Measurements from ENCODE around the gene STARD10. TPM values are rescaled to one million over a fixed set of nuclear protein-coding genes. Genes with fewer than 3 reads are reported as not detected.
A peak's percentile ranks its signal among the peaks of the same experiment; 100 is the strongest.
"Not testable (repeated sequence)": the region's sequence is repeated elsewhere in the genome, so short reads cannot be mapped to it uniquely, and the experiment has no call there.

STARD10 gene
- total RNA-seq, 2 donors from 2014 or later = 32.2 to 33.3 TPM

GRCh38 chr11:72792437-72793021, 1.3 kb downstream of the STARD10 start:
- Mint-ChIP-seq H3K27me3 (ENCODE audit: insufficient read depth) (no peaks in the 10 kb centered on the region), H3K4me1 (peaks cover 9% of the 10 kb centered on the region), H3K4me3 (no peak overlapping the region), H3K27ac (peak overlapping the region; percentile 49), H3K36me3 (ENCODE audit: low read depth) (no peaks in the 10 kb centered on the region), H3K9me3 (no peaks in the 10 kb centered on the region)
- Histone ChIP-seq H3K4me1 (ENCODE audit: control insufficient read depth, insufficient read depth, low read length) (no peaks in the 10 kb centered on the region), H3K36me3 (ENCODE audit: control insufficient read depth, insufficient read depth, low read length) (no peaks in the 10 kb centered on the region), H3K27me3 (ENCODE audit: control insufficient read depth, insufficient read depth, low read length, poor library complexity, severe bottlenecking) (no peaks in the 10 kb centered on the region), H3K9me3 (ENCODE audit: control insufficient read depth, low read length) (no peaks in the 10 kb centered on the region), H3K4me3 (ENCODE audit: low read length) (no peak overlapping the region), H3K9ac (ENCODE audit: extremely low read depth, low read length, poor library complexity, severe bottlenecking) (no peak overlapping the region), H3K27ac (ENCODE audit: low read depth, low read length) (no peak overlapping the region)
- DNase-seq = no peak
- no peak for TF ChIP-seq CTCF (conservative IDR thresholded peaks at IDR 0.05)
- WGBS, 2 experiments (ENCODE audit: insufficient coverage in 1 of 2, insufficient read length in 1 of 2) = 94 to 100% methylated on average over 2 to 3 of the region's 3 CpGs

DNA sequence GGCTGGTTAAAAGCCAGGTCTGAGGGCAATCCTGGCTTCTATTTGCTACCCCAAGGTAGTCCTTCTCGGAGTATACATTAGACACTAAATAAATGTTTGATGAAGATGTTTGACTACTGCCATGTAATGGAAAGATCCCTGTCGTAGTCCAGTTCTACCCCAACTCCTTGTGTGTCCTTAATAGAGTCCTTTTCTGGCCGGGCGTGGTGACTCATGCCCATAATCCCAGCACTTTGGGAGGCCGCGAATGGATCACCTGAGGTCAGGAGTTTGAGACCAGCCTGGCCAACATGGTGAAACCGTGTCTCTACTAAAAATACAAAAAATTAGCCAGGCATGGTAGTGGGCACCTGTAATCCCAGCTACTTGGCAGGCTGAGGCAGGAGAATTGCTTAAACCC, 2.6 kb downstream of the STARD10 start:
- not testable (repeated sequence) for H3K9me3 ChIP-seq (ENCODE audit: control insufficient read depth, low read length); H3K36me3 Mint-ChIP-seq (ENCODE audit: low read depth); H3K27me3 Mint-ChIP-seq (ENCODE audit: insufficient read depth); H3K9ac ChIP-seq (ENCODE audit: extremely low read depth, low read length, poor library complexity, severe bottlenecking); H3K9me3 Mint-ChIP-seq; H3K27me3 ChIP-seq (ENCODE audit: control insufficient read depth, insufficient read depth, low read length, poor library complexity, severe bottlenecking); H3K36me3 ChIP-seq (ENCODE audit: control insufficient read depth, insufficient read depth, low read length); H3K4me3 Mint-ChIP-seq; DNase-seq; H3K27ac ChIP-seq (ENCODE audit: low read depth, low read length); H3K27ac Mint-ChIP-seq; H3K4me1 ChIP-seq (ENCODE audit: control insufficient read depth, insufficient read depth, low read length); H3K4me3 ChIP-seq (ENCODE audit: low read length)
- H3K4me1 Mint-ChIP-seq = peaks cover 22% of the 10 kb centered on the region
- 89 to 93% methylated on average over 5 to 7 of the region's 7 CpGs for WGBS, 2 experiments (ENCODE audit: insufficient coverage in 1 of 2, insufficient read length in 1 of 2)

GRCh38 chr11:72789493-72790131, 4.2 kb downstream of the STARD10 start:
- no peak for TF ChIP-seq CTCF (conservative IDR thresholded peaks at IDR 0.05)
- Mint-ChIP-seq H3K27ac (no peak overlapping the region), H3K36me3 (ENCODE audit: low read depth) (no peaks in the 10 kb centered on the region), H3K27me3 (ENCODE audit: insufficient read depth) (no peaks in the 10 kb centered on the region), H3K9me3 (no peaks in the 10 kb centered on the region), H3K4me1 (peaks cover 21% of the 10 kb centered on the region), H3K4me3 (no peak overlapping the region)
- no peak overlapping the region for H3K27ac ChIP-seq (ENCODE audit: low read depth, low read length)
- H3K9ac ChIP-seq (ENCODE audit: extremely low read depth, low read length, poor library complexity, severe bottlenecking) = no peak overlapping the region
- no peak for DNase-seq
- H3K9me3 ChIP-seq (ENCODE audit: control insufficient read depth, low read length) = no peaks in the 10 kb centered on the region
- no peak overlapping the region for H3K4me3 ChIP-seq (ENCODE audit: low read length)
- 83 to 84% methylated on average over 2 to 10 of the region's 10 CpGs for WGBS, 2 experiments (ENCODE audit: insufficient coverage in 1 of 2, insufficient read length in 1 of 2)
- no peaks in the 10 kb centered on the region for H3K36me3 ChIP-seq (ENCODE audit: control insufficient read depth, insufficient read depth, low read length)
- H3K4me1 ChIP-seq (ENCODE audit: control insufficient read depth, insufficient read depth, low read length) = no peaks in the 10 kb centered on the region
- H3K27me3 ChIP-seq (ENCODE audit: control insufficient read depth, insufficient read depth, low read length, poor library complexity, severe bottlenecking) = no peaks in the 10 kb centered on the region

Data from endodermal cell (in vitro differentiated cells).